Peyer's patch (tissue), 4 donors: ENCODE measurements around the gene TEKT5.

ENCODE experiments used
- CTCF ChIP-seq, 6 experiments: fragments of 450-650 bp in 4 of 6; fragments of 200-600 bp in 2 of 6; sonication (generic) in 1 of 6; IDR thresholded peaks; one replicate each; pipeline ENCODE4 v1.5.1; 2017 to 2019; ENCODE audit warnings: antibody characterized with exemption in 6 of 6, mild to moderate bottlenecking in 3 of 6, moderate library complexity in 1 of 6
- POLR2A ChIP-seq, 2 donors: fragments of 450-650 bp; IDR thresholded peaks; one replicate each; pipeline ENCODE4 v1.5.1; 2017; ENCODE audit warnings: antibody characterized with exemption in 2 of 2, mild to moderate bottlenecking in 2 of 2, moderate library complexity in 2 of 2

- TF ChIP-seq POLR2A (IDR thresholded peaks at IDR 0.05) (no peak), CTCF (IDR thresholded peaks at IDR 0.05) (no peak)
Measured at GRCh38 chr16:10646581-10647263, 48.0 kb downstream of the TEKT5 start.
